Psoas muscle (tissue), 8 donors: ENCODE results near the gene KCNK2. TPM values are rescaled to one million over a fixed set of nuclear protein-coding genes. Genes with fewer than 3 reads are reported as not detected.
"Not testable (repeated sequence)": the region's sequence is repeated elsewhere in the genome, so short reads cannot be mapped to it uniquely, and the experiment has no call there.

Experiments
- ATAC-seq, 4 donors: fragments of 200-7000 bp; cut with Tn5 transposase; one replicate each; pipeline ENCODE4 v1.9.1; 2020; ENCODE audit warnings: moderate library complexity in 3 of 4, mild to moderate bottlenecking in 2 of 4
- DNase-seq, 2 donors: peaks; one replicate each; pipeline ENCODE4 v3.0.0-alpha.2; 2020
- H3K27ac ChIP-seq: fragments of 200-600 bp; one replicate; pipeline ENCODE4 v1.8.0; 2022
- H3K27me3 ChIP-seq, 3 donors: fragments of 200-600 bp in 1 of 3; one replicate each; pipeline versions ENCODE4 v1.6.1 to v1.8.0; 2013 to 2022; ENCODE audit warnings: low read length in 2 of 3, mild to moderate bottlenecking in 2 of 3, moderate library complexity in 1 of 3; ENCODE audit not compliant: insufficient read depth in 3 of 3
- H3K36me3 ChIP-seq, 2 donors: fragments of 200-600 bp in 1 of 2; one replicate each; pipeline versions ENCODE4 v1.6.1 to v1.8.0; 2013 to 2022; ENCODE audit warnings: low read depth in 1 of 2, mild to moderate bottlenecking in 1 of 2, moderate library complexity in 1 of 2; ENCODE audit not compliant: insufficient read depth in 1 of 2
- H3K4me1 ChIP-seq: fragments of 200-600 bp; one replicate; pipeline ENCODE4 v1.8.0; 2022
- H3K4me3 ChIP-seq: fragments of 200-600 bp; one replicate; pipeline ENCODE4 v1.8.0; 2022; ENCODE audit warnings: mild to moderate bottlenecking
- H3K9me3 ChIP-seq: fragments of 200-600 bp; one replicate; pipeline ENCODE4 v1.8.0; 2022
- WGBS, 3 donors: extraction: QIAGEN DNeasy Blood & Tissue Kit; methylation state at CpG; one replicate each; pipeline versions ENCODE4 v1.1.6 to v1.1.7; 2013; 5-methylcytosine and 5-hydroxymethylcytosine counted together
- intact Hi-C, 2 donors: fragments of 100-400 bp; cut with DNase I; formaldehyde crosslinking; loops; one replicate each; pipeline versions ENCODE4 v1.11.0 to v1.14.2; 2022
- polyA plus RNA-seq, 3 donors: library from polyadenylated mRNA; stranded (reverse); fragments of 200-250 nt; gene quantifications; one replicate each; pipeline ENCODE4 v1.2.3, GENCODE V29; 2013
- total RNA-seq, 4 donors: library from RNA; stranded (reverse); fragmentation: NEBNext Ultra II Directional in 2 of 4; extraction: Animal tissue kit (Norgen Biotek cat#: 25700) in 2 of 4; gene quantifications; one replicate each; pipeline versions ENCODE4 v1.2.1 to v1.2.4, GENCODE V29; 2021 to 2023
- TF ChIP-seq, protein P1 (sequence below): fragments of 200-600 bp; IDR thresholded peaks from one replicate; pipeline ENCODE4 v1.8.0; 2022; ENCODE audit warnings: antibody characterized with exemption
- donor health status: healthy with polysubstance abuse.
- donor health status: DM: no; HTN: no; CAD: no; lungs with moderate emphysema.
- donor health status: Bipolar disorder and iron deficiency.
- donor health status: healthy.
- donor health status: DM: yes; HTN: yes; CAD: no.
- donor health status: DM: no; HTN: no; CAD: no.
- donor health status: DM: no; HTN: no; CAD: no.
- donor health status: DM: yes; HTN: yes; CAD: no.

KCNK2 gene
- total and polyA plus RNA-seq, 7 donors, result 0.03 to 2.1 (median 0.91) TPM

DNA sequence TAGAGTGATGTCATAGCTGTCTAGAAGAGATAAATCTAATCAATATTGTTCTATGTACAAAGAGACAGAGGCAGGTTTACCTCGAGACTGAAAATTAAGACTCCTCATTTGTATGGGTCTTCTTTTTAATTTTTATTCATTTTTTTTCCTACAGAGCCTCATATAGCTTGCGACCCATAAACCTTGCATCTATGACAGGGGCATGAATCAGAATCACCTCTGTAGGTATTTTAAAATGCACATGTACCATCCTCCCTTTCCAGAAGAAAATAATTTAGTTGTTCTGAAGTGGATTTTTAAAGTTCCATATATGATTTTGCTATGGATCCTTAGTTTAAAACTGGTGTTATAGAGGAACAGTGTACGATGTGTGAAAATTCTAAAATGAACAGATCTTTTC lies 64.5 kb downstream of the KCNK2 start:
- H3K4me3 ChIP-seq, result no peak overlapping the region
- 86 to 90% (median 90%) methylated on average over 3 of the region's 3 CpGs for WGBS, 3 donors
- no peaks in the 10 kb centered on the region for H3K27me3 ChIP-seq
- no peaks in the 10 kb centered on the region for H3K4me1 ChIP-seq
- no peaks in the 10 kb centered on the region for H3K36me3 ChIP-seq
- TF ChIP-seq, protein P1, sequence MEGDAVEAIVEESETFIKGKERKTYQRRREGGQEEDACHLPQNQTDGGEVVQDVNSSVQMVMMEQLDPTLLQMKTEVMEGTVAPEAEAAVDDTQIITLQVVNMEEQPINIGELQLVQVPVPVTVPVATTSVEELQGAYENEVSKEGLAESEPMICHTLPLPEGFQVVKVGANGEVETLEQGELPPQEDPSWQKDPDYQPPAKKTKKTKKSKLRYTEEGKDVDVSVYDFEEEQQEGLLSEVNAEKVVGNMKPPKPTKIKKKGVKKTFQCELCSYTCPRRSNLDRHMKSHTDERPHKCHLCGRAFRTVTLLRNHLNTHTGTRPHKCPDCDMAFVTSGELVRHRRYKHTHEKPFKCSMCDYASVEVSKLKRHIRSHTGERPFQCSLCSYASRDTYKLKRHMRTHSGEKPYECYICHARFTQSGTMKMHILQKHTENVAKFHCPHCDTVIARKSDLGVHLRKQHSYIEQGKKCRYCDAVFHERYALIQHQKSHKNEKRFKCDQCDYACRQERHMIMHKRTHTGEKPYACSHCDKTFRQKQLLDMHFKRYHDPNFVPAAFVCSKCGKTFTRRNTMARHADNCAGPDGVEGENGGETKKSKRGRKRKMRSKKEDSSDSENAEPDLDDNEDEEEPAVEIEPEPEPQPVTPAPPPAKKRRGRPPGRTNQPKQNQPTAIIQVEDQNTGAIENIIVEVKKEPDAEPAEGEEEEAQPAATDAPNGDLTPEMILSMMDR, result no peak
- DNase-seq (no peak), ATAC-seq (no peak)
- no peak overlapping the region for H3K27ac ChIP-seq
- intact Hi-C loops, result no loop called here
- H3K9me3 ChIP-seq, result no peaks in the 10 kb centered on the region

DNA sequence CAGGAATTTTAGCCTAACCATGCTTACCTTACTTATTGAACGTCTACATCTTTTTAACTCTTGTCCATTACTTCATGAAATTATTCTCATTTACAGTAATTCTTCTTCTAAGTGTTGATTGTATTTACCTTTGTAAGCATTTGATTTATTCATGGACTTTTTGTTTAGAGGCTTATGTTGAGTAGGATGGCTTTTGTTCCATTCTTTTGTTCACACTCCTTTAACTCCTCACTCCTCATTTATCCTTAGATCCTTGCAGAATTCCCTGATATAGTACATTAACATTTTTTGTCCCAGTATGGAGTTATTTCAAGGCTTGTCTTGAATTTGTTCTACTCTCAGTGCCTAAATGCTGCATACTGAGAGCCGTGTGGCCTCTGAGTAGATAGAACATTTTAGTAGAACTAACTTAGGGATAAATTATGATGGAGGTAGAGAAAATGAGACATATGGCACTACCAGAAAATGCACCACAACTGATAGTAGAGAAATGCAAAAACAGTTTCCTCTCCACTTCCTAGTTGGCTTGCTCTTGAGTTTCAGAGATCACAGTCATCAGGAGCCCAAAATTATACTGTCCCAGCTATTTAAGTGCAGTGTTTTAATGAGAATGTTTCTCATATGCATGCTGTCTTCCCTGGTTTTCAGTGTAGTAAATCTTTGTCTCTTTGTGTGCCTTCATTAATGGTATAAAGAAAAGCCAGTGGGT lies 69.5 kb downstream of the KCNK2 start:
- no peaks in the 10 kb centered on the region for H3K27me3 ChIP-seq
- whole genome bisulfite sequencing, 3 donors, result 70 to 84% (median 83%) methylated on average over 2 of the region's 2 CpGs
- TF ChIP-seq, protein P1, result no peak
- H3K4me3 ChIP-seq, result no peak overlapping the region
- intact Hi-C loops, result no loop called here
- no peak overlapping the region for H3K27ac ChIP-seq
- no peaks in the 10 kb centered on the region for H3K9me3 ChIP-seq
- ATAC-seq (no peak), DNase-seq (no peak)
- H3K4me1 ChIP-seq, result no peaks in the 10 kb centered on the region
- no peaks in the 10 kb centered on the region for H3K36me3 ChIP-seq

DNA sequence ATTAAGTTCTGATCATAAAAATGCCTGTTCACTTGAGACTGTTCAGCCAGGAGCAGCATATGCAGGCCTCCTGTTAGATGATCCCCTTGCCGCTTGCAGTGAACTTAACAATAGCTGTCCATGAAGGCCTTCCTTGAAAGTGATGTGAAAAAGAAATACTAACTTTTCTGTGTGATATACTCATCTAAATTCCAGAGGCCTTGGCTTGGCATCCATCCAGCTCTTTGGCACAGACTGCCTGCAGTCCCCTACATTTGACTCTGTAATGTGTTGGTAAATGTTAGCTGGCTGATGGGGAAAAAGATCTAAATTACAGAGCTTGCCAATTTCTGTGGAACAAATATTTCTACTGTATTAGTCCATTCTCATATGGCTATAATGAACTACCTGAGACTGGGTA lies 73.7 kb downstream of the KCNK2 start:
- no peaks in the 10 kb centered on the region for H3K36me3 ChIP-seq

DNA sequence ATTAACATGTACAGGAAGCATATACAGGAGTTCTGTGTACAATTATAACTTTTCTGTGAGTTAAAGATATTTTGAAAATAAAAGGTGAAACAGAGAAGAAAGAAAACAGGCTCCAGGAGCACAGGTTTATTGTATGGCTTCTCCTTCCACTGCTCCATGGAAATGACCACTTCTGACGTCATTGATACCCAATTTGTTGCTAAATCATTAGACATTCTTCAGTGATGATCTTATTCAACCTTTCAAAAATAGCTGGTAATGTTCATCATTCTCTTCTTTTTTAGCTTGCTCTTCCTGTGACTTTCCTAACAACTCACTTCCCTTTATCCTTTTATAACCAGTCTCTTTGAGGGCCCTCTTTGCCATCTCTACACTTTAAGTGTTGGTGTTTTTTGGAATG lies 77.8 kb downstream of the KCNK2 start:
- intact Hi-C loops, result no loop called here
- no peaks in the 10 kb centered on the region for H3K27me3 ChIP-seq
- TF ChIP-seq, protein P1, result no peak
- H3K4me1 ChIP-seq, result no peaks in the 10 kb centered on the region
- no peak overlapping the region for H3K4me3 ChIP-seq
- DNase-seq (no peak), ATAC-seq (no peak)
- H3K27ac ChIP-seq, result no peak overlapping the region
- H3K9me3 ChIP-seq, result no peaks in the 10 kb centered on the region
- 54 to 70% (median 65%) methylated on average over 1 of the region's 1 CpG for WGBS, 3 donors
- H3K36me3 ChIP-seq, result no peaks in the 10 kb centered on the region

More for the DNA sequence above, 73.7 kb downstream of the KCNK2 start:
- DNase-seq, result no peak
- intact Hi-C loops, result no loop called here
- TF ChIP-seq, protein P1, result no peak
- Histone ChIP-seq H3K4me1 (no peaks in the 10 kb centered on the region), H3K4me3 (no peak overlapping the region), H3K9me3 (no peaks in the 10 kb centered on the region), H3K27ac (no peak overlapping the region), H3K27me3 (no peaks in the 10 kb centered on the region)
- whole genome bisulfite sequencing, 3 donors, result 72 to 89% (median 79%) methylated on average over 1 of the region's 1 CpG
- ATAC-seq, result no peak

DNA sequence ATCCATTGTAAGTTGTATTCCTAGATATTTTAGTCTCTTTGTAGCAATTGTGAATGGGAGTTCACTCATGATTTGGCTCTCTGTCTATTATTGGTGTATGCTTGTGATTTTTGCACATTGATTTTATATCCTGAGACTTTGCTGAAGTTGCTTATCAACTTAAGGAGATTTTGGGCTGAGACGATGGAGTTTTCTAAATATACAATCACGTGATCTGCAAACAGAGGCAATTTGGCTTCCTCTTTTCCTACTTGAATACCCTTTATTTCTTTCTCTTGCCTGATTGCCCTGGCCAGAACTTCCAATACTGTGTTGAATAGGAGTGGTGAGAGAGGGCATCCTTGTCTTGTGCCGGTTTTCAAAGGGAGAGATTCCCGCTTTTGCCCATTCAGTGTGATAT lies 80.6 kb downstream of the KCNK2 start:
- ATAC-seq, H3K4me3 ChIP-seq, intact Hi-C loops, H3K27me3 ChIP-seq, H3K27ac ChIP-seq, H3K4me1 ChIP-seq, DNase-seq, H3K36me3 ChIP-seq, H3K9me3 ChIP-seq: not testable (repeated sequence)
- 94 to 97% (median 95%) methylated on average over 4 of the region's 4 CpGs for WGBS, 3 donors
